ENCODE measurements around the gene ZNF570. TPM values are rescaled to one million over a fixed set of nuclear protein-coding genes. Genes with fewer than 3 reads are reported as not detected.

Gene ZNF570
- total and polyA plus RNA-seq, 2 of the 13 experiments (the other 11 are each of a cell fraction or from before 2014, with no cell fraction given): 1.0 to 4.4 TPM

GRCh38 chr19:37468961-37469777 lies at the start of gene ZNF570 (continued):
- TF ChIP-seq IKZF1 (IDR thresholded peaks at IDR 0.05): no peak
- peak; percentile 78 for TF ChIP-seq ZNF883 (CRISPR knock-in tag; IDR thresholded peaks at IDR 0.05; ENCODE audit: not compliant biosample characterization)
- TF ChIP-seq MYPOP (CRISPR knock-in tag; IDR thresholded peaks at IDR 0.05): peak; percentile 67; the same call in 1 of the 2 replicates
- TF ChIP-seq BRCA1 (CRISPR knock-in tag; IDR thresholded peaks at IDR 0.05): no peak
- TF ChIP-seq ZNF563 (CRISPR knock-in tag; IDR thresholded peaks at IDR 0.05): no peak
- TF ChIP-seq ZNF713 (CRISPR knock-in tag; IDR thresholded peaks at IDR 0.05): no peak
- TF ChIP-seq ZNF512B (CRISPR knock-in tag; IDR thresholded peaks at IDR 0.05; ENCODE audit: borderline replicate concordance): no peak
- TF ChIP-seq, protein P1, sequence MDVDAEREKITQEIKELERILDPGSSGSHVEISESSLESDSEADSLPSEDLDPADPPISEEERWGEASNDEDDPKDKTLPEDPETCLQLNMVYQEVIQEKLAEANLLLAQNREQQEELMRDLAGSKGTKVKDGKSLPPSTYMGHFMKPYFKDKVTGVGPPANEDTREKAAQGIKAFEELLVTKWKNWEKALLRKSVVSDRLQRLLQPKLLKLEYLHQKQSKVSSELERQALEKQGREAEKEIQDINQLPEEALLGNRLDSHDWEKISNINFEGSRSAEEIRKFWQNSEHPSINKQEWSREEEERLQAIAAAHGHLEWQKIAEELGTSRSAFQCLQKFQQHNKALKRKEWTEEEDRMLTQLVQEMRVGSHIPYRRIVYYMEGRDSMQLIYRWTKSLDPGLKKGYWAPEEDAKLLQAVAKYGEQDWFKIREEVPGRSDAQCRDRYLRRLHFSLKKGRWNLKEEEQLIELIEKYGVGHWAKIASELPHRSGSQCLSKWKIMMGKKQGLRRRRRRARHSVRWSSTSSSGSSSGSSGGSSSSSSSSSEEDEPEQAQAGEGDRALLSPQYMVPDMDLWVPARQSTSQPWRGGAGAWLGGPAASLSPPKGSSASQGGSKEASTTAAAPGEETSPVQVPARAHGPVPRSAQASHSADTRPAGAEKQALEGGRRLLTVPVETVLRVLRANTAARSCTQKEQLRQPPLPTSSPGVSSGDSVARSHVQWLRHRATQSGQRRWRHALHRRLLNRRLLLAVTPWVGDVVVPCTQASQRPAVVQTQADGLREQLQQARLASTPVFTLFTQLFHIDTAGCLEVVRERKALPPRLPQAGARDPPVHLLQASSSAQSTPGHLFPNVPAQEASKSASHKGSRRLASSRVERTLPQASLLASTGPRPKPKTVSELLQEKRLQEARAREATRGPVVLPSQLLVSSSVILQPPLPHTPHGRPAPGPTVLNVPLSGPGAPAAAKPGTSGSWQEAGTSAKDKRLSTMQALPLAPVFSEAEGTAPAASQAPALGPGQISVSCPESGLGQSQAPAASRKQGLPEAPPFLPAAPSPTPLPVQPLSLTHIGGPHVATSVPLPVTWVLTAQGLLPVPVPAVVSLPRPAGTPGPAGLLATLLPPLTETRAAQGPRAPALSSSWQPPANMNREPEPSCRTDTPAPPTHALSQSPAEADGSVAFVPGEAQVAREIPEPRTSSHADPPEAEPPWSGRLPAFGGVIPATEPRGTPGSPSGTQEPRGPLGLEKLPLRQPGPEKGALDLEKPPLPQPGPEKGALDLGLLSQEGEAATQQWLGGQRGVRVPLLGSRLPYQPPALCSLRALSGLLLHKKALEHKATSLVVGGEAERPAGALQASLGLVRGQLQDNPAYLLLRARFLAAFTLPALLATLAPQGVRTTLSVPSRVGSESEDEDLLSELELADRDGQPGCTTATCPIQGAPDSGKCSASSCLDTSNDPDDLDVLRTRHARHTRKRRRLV (CRISPR knock-in tag; IDR thresholded peaks at IDR 0.05): peak; percentile 72; the same call in 1 of the 2 replicates
- TF ChIP-seq RCOR2 (CRISPR knock-in tag; IDR thresholded peaks at IDR 0.05): no peak
- TF ChIP-seq HOXD1 (CRISPR knock-in tag; IDR thresholded peaks at IDR 0.05): no peak
- TF ChIP-seq GABPA (IDR thresholded peaks at IDR 0.05; ENCODE audit: low read depth, low read length): peak; percentile 77
- peak; percentile 93 for TF ChIP-seq GABPA (CRISPR knock-in tag; IDR thresholded peaks at IDR 0.05; ENCODE audit: low read depth)
- 0 out of 2 replicates have a peak, but pooled peaks have one; percentile 14 for TF ChIP-seq CCDC6 (CRISPR knock-in tag; IDR thresholded peaks at IDR 0.05)
- TF ChIP-seq ZNF263 (CRISPR knock-in tag; IDR thresholded peaks at IDR 0.05): peak; percentile 77
- TF ChIP-seq SIN3B (IDR thresholded peaks at IDR 0.05; ENCODE audit: low read length): no peak
- TF ChIP-seq HOXA5 (CRISPR knock-in tag; IDR thresholded peaks at IDR 0.05): 0 out of 2 replicates have a peak, but pooled peaks have one; percentile 43
- TF ChIP-seq RBFOX2 (IDR thresholded peaks at IDR 0.05; ENCODE audit: low read depth, low read length): peak; percentile 78
- TF ChIP-seq SIX4 (CRISPR knock-in tag; IDR thresholded peaks at IDR 0.05): no peak
- no peak for TF ChIP-seq ZNF281 (CRISPR knock-in tag; IDR thresholded peaks at IDR 0.05; ENCODE audit: borderline replicate concordance)
